ENCODE results near the gene PRR23B.

PRR23B gene

DNA sequence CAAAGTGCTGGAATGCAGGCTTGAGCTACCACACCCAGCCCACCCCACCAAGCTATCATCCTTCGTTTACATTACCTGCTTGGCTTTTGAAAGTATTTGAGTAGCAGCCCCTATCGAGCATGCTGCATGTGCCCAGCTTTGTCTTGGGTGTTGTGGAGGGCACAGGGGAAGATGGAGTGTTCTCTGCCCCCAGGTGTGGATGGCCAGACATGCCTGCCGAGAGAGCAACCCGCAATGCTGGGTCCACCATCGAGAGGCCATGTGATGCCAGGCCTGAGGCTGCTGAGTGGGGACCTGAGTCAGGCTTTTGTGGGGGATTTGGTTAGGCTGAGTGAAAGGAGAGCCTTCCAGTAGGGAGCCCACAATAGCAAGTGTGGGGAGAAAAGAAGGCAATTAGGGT lies 47.8 kb downstream of the PRR23B start:
- DNase-seq: no peak

DNA sequence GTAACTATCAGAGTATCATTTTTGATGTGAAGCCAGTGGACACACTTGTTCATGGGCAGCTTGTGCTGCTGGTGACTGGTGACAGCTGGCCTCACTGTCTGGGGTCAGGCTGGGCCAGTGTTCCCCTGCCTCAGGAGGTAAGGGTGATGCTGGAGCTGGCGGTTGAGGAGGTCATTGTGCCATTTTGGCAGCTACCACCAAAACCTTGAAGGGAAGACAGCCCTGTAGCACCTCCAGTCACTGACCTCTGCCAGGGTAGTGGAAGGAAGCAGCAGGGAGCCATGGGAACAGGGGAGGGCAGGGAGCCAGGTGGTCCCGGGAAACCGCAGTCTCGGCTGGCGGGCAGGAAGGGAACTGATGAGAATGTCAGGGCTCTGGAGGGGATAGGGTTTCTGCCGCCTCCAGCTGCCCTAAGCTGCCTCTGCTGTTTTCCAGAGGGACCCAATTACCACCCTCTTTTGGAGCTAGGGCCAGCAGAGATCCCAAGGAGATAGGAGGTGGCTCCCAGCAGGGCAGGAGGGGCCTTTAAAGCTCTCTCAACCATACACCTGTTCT lies 48.9 kb downstream of the PRR23B start:
- DNase-seq: no peak
